GM18870 (cell line): ENCODE results near the gene CACNA2D3.
"Not testable (repeated sequence)": the region's sequence is repeated elsewhere in the genome, so short reads cannot be mapped to it uniquely, and the experiment has no call there.

Source experiments
- ATAC-seq: cut with Tn5 transposase; IDR thresholded peaks from one replicate; pipeline ENCODE4 v1.9.1; 2021; ENCODE audit warnings: moderate library complexity; ENCODE audit not compliant: unreplicated experiment

Gene CACNA2D3

GRCh38 chr3:55090291-55090690, 967.9 kb downstream of the CACNA2D3 start:
- no peak for ATAC-seq

DNA sequence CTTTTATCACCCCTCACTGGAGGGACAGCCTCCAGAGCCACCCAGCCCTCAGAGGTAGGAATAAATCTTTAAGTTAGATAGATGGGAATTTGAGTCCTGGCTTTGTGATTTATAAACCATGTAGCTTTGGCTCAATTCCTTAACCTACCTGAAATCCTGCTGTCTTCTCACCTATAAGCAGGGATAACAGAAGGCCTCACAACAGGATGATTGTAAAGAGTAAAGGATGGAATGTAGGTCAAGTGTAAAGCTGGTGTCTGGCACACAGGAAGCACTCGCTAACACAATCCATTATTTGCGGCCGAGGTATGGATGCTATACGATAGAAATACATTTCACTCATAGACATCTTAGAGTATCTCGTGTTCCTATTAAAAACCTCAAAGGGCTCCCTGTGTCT, 968.4 kb downstream of the CACNA2D3 start:
- ATAC-seq = no peak

DNA sequence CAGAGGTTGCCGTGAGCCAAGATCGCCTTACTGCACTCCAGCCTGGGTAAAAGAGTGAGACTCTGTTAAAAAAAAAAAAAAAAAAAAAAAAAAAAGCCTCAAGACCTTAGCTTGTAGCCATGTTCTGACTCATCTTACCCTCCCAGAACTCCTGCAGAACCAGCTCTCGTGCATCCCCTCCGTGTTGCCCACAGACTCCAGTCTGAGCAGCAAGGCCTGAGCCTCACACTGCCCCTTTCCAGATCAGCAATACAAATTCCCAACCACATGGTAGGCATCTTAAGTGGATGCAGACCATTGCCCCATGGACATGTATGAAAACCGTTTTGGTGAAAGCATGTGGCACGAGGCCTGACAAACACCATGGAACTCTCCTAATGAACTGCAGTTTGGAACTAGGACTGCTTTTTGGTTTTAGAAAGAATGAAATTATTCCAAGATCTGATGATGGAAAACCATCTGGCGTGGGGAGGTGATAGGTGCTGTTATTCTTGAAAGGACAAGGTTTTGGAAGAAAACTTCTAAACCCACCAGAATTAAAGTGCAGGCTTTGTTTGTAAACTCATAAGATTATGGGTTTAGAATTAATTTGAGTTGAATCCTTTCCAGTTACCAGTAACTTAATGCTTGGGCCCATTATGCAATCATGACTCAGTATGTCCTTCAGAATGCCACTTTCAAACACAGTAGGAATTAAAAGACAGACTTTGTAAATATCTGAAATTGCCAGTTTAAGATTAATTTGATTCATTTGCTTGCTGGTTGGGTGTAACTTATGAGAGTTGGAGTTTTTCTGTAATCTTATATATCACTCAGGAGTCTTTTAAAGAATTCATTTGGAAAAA, 969.3 kb downstream of the CACNA2D3 start:
- no peak for ATAC-seq

DNA sequence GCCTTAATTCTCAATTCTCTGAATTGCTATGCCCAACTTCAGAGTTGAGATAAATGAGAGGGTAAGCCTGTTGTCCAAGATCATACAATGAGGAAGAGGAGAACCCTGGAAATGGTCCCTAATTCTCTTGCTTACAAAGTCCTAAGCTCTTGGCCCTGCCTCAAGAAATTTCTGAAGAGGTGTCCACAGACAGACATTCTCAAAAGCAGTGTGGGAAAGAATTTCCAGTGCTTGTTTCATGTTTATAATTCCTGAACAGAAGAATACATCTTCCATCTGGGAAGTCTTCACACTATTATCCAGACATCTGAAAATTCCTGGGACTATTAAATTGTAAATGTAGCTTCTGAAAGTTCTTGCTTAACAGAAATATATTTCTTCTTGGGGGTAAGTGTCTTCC, 972.3 kb downstream of the CACNA2D3 start:
- no peak for ATAC-seq

GRCh38 chr3:55097441-55097840, 975.1 kb downstream of the CACNA2D3 start:
- ATAC-seq = no peak

- no peak for ATAC-seq
Observed at GRCh38 chr3:55105647-55106046, 983.3 kb downstream of the CACNA2D3 start.

- ATAC-seq = no peak
Observed at GRCh38 chr3:55107187-55107586, 984.8 kb downstream of the CACNA2D3 start.

DNA sequence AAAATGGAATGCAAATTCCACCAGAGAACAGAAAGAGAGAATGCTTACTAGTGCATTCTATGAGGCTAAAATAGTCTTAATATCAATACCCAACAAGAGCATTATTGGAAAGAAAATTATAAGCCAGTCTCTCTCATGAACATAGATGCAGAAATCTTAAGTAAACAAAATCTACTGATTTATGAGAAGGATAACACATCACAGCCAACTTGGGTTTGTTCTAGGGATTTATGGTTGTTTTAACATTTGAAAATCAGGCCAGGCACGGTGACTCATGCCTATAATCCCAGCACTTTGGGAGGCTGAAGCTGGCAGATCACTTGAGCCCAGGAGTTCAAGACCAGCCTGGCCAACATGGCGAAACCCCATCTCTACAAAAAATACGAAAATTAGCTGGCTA, 989.6 kb downstream of the CACNA2D3 start:
- not testable (repeated sequence) for ATAC-seq

GRCh38 chr3:55118451-55118850, 996.1 kb downstream of the CACNA2D3 start:
- ATAC-seq = no peak

DNA sequence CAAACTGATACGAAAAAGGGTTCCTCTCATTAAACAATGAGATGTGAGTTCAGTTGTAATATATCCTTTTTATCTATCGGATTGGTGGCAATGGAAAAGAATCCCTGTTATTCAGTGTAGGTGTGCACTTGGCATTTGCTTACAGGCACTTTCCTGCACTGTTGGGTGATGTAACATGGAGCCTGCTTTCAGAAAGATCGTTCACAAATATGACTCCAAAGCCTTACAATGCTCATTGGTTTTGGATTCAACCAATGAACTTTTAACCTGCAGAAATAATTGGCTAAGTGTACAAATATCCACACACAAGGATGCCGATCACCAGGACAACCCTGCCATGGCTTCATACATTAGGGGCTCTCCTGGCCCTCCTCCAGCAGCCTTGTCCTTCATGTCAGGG, 996.9 kb downstream of the CACNA2D3 start:
- no peak for ATAC-seq

- ATAC-seq = no peak
Observed at GRCh38 chr3:55122312-55122711, 1000.0 kb downstream of the CACNA2D3 start.
